GM21390 (cell line): ENCODE results near the gene SPOCK1.
"Not testable (repeated sequence)": the region's sequence is repeated elsewhere in the genome, so short reads cannot be mapped to it uniquely, and the experiment has no call there.

Experiments used
- ATAC-seq: cut with Tn5 transposase; IDR thresholded peaks from one replicate; pipeline ENCODE4 v1.9.1; 2021; ENCODE audit not compliant: unreplicated experiment

SPOCK1 gene

DNA sequence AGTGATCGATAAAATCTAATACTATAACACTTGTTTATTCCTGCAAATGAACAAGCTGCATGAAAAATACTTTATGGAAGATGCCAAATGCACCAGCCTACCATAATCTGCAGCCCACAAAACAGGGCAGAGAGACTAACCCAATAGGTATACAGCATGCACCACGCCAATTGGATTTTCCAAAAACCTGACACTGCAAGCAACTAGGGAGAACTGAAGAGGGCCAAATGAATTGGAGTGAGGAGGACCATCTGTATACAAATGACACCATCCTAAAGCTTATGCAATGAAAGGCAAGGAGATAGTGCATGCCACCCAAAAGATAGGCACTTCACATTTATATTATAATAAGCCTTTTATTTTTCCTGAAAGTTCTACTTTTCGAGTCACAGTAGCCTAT lies 100.4 kb downstream of the SPOCK1 start:
- ATAC-seq: no peak

DNA sequence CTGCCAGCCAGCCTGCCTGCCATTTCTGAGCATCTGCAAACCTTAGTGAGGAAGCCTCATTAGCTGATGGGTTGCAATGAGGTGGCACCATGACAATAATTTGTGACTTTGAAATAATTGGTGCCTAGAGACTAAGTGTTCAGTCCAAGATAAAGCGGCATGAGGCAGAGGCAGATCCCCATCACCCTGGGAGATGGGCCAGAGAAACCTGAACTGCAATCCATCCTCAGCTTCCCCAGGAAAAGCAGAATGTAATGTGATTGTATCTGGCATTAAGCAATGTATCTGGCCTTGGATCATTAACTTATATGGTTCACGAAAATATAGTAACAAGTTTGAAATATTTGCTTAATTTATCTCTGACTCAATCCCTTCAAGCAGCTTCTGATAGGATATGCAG lies 101.0 kb downstream of the SPOCK1 start:
- ATAC-seq: no peak

DNA sequence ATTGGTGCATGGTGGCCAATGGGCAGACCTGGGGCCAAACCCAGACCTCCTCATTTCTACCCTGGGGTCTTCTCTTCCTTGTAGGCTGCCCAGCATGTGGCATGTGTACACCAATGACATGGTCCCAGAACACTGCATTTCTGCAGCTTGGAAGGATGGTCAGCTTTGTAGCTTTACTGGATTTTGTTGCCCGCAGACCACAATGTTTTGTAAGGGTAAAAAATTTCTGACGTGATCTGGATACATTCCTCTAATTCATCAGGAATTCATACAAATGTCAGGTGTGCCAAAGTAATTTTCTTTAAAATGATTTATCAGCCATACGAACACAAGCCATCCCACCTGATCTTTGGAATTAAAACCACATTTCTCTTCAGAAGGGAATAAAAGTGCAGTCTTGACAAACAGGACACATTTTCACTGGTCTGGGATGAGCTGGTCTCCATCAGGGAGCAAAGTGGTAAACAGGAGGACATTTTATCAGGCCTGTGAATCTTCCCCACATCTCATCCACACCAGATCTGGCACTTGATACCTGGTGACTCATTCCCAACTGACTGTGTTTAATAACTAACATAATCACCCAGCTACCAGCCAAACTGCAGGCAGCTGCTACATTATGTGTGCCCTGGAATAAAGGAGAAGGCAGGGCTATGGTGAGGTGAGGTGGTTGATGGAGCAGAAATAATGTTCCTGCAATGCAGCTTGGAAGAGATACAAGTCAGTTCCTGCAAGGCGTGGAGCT lies 103.9 kb downstream of the SPOCK1 start:
- ATAC-seq: no peak

DNA sequence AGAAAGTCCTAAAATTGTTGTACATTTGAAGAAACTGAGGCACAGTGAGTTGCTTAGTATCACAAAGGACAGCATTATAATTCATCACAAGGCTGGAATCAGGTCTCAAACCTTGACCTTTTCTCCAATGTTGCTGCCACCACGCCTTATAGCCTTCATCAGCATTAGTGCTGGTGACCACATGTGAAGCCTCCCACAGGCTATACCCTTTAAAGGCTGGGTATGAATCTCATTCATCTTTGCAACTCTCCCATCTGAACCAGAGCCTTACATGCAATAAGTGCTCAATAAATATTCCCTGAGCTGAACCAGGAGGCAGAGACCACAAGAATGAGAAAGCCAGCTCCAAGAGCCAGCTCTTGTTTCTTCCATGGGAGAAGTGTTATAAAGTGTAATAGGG lies 104.7 kb downstream of the SPOCK1 start:
- ATAC-seq: no peak

DNA sequence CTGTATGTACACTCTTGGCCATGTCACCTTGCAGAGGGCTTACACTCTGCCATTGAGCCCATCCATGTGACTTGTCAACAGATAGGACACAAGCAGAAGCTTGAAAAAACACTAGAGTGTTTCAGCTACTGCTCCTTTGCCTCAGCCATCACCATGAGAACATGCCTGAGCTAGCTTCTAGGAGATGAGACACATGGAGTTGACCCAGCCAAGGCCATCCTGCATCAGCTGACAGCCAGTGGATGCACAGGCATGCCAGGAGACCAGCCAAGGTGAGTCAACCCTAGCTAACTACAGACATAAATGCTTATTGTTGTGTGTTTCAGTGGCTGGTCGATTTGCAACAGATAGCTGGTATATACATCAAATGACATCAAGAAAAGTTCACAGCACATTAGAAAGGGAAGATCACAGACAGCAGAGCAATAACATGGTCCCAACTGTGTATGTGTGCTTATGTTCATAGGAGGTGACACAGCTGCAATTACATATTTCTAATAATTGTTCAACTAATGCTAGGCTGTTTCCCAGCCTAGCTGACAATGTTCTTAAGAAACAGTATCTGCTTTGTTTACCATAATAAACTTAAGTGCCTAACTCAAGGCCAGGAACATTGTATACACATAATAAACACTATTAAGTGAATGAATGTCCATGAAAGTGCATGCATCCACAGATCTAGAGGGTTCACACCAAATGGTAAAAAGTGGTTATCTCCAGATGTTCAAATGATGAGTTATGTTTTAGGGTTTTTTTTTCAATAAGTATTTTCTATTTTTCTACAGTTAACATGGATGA lies 105.7 kb downstream of the SPOCK1 start:
- ATAC-seq: no peak

DNA sequence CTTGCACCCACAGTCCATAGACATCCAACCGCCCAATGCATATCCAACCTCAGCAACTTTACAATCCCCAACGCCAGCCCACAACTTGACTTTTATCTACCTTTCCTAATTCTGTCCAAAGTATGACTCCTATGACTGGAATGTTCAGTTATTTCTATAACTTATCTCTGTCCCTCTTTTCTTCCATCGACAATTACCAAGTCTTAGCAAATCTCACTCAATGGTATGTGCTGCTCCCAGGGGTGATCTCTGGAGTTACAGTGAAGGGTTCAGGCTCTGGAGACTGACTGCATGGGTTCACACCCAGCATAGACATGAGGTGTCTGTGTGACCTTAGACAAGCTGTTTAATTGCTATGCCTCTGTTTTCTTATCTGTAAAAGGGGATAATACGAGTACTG lies 106.9 kb downstream of the SPOCK1 start:
- no peak for ATAC-seq

DNA sequence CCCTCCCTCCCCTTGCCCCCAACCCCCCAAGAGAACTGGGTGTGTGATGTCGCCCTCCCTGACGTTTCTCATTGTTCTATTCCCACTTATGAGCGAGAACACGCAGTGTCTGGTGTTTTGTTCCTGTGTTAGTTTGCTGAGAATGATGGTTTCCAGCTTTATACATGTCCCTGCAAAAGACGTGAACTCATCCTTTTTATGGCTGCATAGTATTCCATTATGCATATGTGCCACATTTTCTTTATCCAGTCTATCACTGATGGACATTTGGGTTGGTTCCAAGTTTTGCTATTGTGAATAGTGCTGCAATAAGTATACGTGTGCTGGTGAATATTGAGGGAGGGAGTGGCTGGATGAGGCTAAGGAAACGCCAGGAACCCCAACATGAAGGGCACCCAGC lies 108.1 kb downstream of the SPOCK1 start:
- ATAC-seq: not testable (repeated sequence)

DNA sequence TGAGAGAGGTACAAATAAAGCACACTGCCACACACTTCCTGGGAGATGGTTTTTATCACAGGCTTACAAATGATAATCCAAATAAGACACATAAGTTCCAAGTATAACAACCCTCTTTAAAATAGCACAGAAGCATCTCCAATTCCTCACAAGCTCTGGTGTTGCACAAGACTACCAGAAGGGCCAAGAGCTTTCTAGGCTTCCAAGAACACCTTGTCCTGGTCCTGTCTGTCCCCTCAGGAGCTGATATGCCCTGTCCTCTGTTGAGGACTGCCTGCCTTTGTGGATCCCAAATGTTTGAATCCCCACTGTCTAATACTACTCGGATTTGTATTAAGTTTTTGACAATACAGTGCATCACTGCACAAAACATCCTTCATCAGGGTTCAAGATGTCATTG lies 110.1 kb downstream of the SPOCK1 start:
- ATAC-seq: no peak

DNA sequence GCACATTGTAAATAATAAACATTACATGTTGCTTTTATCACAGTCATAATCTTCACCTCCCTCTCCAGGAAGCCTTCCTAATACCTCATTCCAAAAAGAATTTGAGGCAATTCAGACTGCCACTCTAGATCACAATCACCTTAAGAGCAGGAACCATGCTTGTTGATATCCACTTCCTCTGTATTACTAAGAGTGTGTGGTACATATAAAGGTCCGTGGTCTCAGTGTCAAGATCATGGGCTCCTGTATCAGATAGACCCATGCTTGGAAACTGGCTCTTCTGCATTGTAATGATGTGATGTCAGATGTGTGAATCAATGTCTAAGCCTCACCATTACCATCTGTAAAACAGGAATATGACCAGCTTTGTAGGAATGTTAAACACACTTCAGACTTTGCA lies 114.1 kb downstream of the SPOCK1 start:
- ATAC-seq: no peak

DNA sequence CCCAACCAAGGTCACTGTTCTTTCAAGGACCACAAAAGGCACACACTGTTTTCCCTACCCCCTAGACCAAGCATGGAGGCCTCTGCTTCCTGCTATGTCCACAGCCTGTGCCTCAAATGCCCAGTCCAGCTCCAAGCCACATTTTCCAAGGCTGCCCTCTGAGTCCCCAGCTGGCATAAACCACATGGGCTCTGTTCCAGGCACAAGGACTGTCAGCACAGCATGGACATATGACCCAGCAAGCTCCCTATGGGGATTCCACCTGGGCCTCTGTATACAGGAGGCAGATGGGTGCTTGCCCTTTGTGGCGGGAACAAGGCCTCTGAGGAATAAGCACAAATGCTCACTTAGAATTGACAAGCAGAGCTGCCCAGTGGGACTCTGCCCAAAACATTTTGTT lies 115.2 kb downstream of the SPOCK1 start:
- ATAC-seq: no peak

DNA sequence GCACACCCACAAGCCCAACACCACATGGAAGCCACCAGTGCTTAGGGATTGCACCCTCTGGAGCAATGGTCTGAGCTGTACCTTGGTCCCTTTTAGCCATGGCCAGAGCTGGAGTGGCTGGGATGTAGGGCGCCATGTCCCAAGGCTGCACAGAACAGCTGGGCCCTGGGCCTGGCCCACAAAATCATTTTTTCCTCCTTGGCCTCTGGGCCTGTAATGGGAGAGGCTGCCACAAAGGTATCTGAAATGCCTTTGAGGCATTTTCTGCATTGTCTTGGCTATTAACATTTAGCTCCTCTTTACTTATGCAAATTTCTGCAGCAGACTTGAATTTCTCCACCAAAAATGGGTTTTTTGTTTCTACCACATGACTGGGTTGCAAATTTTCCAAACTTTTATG lies 117.6 kb downstream of the SPOCK1 start:
- ATAC-seq: no peak

DNA sequence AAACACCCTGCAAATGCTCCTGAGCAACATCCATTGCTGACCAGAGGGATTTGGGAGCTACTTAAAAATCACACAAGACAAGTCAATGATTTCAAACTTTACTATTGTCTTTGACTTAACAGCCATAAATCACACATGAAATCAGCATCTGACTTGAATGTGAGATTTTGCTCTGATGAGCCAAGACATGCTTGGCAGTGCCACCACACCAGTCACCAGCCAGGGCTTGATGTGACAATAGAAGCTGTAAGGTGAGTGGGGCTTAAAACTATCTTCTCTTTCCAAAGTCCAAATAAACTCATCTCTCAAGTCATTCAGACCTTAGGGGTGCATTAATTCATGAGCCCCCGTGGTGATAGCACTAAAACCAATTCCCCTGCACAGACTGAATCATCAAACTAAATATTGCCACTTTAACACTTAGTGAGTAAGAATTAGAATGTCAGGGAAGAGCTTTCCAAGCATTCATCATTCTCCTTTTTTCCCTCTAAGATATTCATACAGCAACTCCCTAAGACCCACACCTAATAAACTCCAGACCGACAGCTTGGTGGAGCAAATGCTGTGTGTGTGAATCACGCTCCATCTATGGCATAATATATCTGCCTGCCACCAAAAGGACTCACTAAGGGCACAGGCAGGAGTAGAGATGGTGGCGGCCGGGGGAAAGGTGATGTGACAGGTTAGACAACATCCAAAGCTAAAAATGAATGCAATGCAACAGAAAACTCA lies 119.4 kb downstream of the SPOCK1 start:
- no peak for ATAC-seq

DNA sequence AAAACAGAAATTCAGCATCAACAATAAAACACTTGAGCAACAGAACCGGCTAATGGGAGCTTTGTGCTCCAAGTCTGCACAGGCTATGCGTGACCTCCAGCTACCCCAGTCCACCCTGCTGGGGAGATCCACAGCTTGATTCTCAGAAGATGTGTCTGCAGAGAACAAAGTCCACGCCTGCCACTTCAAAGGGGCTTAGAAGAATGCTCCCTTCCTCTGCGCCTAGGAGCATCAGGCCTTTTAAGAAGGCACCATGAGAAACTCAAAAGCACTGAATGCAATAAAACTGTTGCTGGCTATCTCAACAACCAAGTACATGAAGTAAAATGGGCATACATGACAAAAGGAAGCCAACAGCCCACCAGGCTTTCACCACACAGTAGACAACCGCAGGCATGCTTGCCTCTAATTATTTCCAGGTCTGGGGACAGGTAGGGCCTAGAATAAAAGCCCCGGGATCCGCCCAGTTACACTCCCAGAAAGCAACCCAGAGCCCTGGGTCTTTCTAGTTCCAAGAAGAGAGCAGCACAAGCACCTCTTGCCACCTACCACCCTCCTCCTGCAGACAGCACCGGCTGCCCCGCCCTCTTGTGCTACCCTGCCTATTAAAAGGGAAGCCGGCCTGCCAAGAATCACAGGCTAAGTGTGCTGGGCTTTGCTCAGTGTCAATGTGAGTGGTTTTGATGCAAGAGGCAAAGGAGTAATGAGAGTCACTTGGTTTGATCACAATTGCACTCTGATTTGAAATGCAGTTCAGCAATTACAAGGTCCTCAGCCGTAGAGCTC lies 123.2 kb downstream of the SPOCK1 start:
- no peak for ATAC-seq

DNA sequence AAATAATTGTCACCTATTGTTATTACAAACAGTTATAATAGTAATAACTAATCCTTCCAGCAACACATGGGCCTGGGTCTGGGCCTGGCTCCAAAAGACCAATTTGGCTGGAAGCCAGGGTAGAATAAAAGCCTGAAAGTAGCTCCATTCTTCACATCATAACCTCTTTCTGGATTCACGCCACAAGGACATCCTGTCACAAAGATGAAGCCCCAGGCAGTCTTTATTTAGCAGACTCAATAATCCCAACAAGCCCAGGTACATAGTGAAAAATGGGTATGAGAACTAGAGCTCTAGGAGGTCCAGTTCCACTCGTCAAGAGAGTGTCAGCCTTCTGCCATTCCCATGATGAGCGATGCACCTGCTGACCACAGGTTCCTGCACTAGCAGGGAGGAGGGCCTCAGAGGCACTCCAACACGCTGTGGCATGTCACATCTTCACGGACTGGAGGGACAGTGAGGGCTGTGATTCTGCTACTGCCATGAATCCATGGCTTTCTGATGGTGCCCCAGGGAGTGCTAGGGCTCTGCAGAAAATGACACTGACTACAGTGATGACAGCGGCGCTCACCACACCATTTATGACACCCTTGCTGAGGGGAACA lies 124.9 kb downstream of the SPOCK1 start:
- no peak for ATAC-seq

DNA sequence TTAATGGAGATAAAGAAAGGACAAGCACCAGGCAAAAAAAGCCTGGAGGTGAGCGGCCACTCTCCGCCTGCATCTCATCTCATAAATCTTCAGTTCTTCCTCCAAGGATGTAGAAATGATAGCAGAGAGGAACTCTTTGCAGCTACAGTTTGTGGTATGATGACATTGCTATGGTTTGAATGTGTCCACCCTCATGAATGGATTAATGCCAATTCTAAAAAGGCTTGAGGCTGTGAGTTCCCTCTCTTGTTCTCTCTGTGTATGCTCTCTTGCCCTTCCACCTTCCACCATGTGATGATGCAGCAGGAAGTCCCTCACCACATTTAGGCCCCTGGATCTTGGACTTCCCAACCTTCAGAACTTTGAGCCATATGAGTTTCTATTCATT lies 126.4 kb downstream of the SPOCK1 start:
- no peak for ATAC-seq

DNA sequence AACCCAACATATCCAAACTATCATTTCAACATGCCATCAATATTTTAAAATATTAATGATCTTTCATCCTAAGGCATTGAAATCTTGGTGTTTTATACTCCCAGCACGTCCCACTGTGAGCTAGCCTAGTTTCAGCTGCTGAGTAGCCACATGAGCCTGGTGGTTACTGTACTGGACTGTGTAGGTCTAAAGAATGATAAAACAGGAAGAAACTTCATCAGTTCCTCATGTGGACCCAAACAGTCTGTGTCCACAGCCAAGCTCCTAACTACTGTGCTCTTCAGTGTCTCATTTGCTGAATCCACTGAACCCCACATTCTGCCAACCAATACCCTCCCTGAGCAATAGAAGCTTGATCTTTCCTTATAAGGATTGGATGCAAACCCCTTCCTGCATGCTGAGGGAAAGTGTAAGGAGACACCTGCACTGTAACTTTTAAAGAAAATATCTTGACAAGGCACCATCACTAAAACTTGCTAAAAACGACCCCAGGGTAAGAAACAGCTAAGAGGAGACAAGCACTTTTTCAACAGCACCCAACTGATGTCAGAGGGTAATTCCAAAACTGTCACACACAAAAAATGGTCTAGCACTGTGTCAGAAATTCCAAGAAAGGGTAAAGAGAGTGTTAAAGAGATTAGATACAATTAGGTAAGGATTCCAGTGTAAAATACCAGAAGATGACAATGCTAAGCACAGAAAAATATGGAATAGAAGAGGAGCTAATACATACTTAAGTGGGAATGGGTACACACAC lies 126.9 kb downstream of the SPOCK1 start:
- ATAC-seq: no peak

DNA sequence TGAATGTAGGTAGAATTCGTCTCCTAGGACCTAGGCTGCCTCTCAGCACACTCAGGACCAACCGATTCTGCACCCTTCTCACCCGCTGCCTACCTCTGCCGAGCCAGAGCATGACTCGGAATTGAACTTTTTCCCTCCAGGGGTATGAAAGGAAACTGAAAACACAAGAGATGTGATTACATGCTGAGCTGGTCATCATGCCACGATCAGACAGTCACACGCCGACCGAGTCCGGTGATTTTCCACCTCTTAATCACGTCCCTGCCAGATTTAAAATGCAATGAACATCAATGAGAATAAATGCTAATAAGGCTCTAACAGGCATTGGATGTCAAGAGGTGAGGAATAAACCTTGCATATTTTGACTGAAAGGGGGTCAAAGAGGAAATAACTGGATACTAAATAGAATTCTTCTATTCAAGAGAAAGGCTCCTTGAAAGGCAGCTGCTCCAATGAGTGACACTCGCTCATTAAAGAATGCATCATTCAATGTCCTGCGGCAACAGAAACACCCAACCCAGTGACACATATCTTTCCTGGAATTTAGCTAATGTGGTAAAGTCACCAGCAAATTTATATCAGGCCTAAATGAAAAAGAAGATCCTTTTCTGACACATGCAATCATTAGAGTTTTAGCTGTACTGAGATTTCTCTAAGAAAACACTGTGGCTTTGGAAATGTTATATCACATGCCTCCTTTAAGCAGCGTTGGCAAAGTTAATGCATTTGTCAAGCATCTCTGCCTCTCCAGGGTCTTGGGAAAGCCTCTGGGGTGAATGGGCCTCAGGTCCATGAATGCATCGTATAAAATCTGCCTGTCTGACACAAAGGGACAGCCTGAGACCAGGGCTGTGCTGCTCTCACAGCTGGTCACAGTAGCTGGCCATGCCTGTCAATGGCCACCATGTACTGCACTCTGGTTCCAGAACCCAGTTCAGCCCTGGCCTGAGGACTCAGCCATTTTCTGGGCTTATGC lies 128.7 kb downstream of the SPOCK1 start:
- no peak for ATAC-seq

DNA sequence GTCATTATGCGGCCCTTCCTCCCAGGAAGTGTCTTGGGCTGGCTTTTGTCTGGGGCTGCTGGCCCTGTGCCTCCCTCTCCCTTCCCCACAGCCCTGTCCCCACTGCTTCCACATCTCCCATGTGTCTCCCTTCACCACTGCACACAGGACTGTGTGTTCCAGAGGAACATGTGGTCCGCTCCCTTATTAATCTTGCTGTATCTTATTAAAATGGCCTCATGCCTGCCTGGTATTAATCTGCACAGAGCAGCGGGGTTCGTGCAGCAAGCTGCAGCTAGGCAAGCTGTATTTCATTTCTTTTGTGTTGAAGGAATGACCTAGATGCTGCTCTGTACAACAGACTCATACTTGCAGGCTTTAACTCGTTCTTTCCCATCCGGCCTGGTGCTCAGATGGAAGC lies 130.5 kb downstream of the SPOCK1 start:
- no peak for ATAC-seq

DNA sequence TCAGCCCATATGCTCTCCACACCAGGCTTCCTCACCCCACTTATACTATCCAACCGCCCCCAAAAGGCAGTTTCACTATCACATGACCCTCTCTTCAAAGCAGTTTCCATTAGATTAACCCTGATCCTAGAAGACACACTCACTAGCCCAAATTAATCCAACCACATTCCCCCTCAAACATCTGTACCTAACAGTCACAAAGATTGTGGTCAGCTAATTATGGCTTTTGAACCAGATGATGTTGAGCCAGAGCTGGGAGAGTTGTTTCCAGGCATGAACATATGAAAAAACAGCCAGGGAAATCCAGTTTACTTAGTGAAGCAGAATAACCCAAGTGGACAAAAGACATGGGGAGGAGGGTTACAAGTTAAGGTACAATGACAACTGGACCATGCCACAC lies 131.2 kb downstream of the SPOCK1 start:
- no peak for ATAC-seq
